ENCODE data around the gene TMEM250. TPM values are rescaled to one million over a fixed set of nuclear protein-coding genes. Genes with fewer than 3 reads are reported as not detected.
A peak's percentile ranks its signal among the peaks of the same experiment; 100 is the strongest.

The TMEM250 gene
- total RNA-seq, 1 donor from 2014 or later: 37.5 TPM

DNA sequence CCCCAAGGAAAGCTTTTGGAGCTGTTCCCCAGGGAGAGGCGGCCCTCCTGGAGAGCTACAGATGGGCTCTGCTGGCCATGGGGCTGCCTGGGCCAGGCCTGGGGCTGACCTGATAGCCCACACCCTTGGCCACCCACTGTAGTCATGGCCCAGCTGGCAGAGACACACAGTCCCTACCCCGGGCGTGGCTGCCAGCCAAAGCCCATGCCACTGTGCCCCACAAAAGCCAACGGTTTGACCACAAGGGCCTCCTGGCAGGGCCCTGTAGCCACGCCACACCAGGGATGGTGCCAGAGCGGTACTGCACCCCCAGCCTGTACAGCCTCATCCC lies 38.8 kb downstream of the TMEM250 start:
- TF ChIP-seq, protein P1, sequence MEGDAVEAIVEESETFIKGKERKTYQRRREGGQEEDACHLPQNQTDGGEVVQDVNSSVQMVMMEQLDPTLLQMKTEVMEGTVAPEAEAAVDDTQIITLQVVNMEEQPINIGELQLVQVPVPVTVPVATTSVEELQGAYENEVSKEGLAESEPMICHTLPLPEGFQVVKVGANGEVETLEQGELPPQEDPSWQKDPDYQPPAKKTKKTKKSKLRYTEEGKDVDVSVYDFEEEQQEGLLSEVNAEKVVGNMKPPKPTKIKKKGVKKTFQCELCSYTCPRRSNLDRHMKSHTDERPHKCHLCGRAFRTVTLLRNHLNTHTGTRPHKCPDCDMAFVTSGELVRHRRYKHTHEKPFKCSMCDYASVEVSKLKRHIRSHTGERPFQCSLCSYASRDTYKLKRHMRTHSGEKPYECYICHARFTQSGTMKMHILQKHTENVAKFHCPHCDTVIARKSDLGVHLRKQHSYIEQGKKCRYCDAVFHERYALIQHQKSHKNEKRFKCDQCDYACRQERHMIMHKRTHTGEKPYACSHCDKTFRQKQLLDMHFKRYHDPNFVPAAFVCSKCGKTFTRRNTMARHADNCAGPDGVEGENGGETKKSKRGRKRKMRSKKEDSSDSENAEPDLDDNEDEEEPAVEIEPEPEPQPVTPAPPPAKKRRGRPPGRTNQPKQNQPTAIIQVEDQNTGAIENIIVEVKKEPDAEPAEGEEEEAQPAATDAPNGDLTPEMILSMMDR (conservative IDR thresholded peaks at IDR 0.05; ENCODE audit: low read depth, low read length): no peak
- no peak for DNase-seq (ENCODE audit: low read depth)
- no peak overlapping the region for H3K4me3 ChIP-seq (ENCODE audit: low read depth, low read length)

DNA sequence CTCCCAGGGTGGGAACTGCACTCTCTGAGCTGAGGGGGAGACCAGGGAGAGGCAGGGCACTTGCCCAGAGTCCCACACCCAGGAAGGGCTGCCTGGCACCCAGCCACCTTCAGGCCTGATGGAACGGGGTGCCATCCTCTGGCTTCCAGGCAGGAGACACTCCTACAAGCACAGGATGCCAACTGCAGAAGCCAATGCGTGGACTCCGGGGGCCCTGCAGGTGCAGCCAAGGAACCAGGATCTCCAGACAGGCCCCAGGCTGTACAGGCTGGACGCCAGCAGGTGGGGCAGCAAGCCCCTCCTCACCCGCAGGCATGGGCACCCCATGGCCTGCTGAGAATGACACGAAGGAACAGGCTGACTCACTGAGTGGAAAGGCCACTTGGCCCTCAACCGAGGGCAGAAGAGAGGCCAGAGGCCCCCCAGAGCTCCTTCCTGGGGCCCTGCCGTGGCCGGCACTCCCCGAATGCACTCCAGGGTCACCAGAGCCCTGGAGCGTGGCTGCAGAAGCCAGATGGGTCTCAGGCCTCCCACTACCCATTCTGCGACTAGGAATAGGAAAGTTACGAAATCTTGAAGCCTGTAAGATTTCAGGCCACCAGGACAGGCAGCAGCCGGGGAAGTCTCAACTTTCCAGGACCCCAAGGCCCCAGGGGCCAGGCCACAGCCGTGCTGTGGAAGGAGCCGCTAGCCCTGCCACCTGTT lies 39.3 kb downstream of the TMEM250 start:
- TF ChIP-seq, protein P1 (conservative IDR thresholded peaks at IDR 0.05; ENCODE audit: low read depth, low read length): peak; percentile 16
- DNase-seq (ENCODE audit: low read depth): no peak

DNA sequence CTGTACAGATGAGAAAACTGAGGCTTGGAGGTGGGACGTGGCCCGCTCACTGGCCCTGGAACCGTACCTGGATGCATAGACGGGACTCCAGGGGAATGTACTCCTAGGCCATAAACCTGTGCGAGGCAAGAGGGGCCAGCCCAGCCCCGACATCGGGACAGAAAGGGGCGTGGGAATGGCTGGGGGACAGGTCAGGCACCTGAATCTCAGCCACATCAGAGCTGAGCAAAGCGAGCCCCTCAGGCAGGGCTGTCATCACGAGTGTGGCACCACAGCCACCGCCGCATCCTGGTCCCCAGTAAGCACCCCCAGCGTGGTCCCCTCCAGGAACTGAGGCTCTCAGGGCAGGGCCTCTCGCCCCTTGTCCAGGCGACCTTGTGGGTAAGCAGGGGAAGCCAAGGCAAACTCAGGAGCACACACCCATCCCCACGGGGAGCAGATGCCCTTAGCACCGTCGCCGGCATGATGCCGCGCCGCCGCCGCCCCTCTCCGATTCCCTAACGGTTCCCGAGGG lies 40.1 kb downstream of the TMEM250 start:
- no peak for DNase-seq (ENCODE audit: low read depth)
- TF ChIP-seq, protein P1 (conservative IDR thresholded peaks at IDR 0.05; ENCODE audit: low read depth, low read length): no peak
- no peak overlapping the region for H3K4me3 ChIP-seq (ENCODE audit: low read depth, low read length)

More for the DNA sequence above, 39.3 kb downstream of the TMEM250 start:
- H3K4me3 ChIP-seq (ENCODE audit: low read depth, low read length): no peak overlapping the region

DNA sequence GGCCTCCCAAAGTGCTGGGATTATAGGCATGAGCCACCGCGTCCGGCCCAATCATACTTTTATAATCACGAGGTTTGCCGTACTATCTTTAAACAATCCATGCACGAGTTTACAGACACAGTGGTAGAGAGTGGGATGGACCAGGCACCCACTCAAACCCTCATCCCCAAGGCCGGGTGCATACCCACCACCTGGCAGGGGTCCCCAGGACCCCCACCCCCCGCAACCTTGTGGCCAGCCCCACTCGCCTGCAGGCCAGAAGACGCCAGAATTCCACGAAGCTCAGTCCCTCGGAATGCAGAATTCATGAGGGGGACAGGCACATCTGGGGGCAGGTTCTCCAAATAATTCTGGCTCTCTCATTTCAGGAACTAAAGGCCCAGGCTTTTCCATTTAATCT lies 40.7 kb downstream of the TMEM250 start:
- no peak overlapping the region for H3K4me3 ChIP-seq (ENCODE audit: low read depth, low read length)
- no peak for DNase-seq (ENCODE audit: low read depth)
- TF ChIP-seq, protein P1 (conservative IDR thresholded peaks at IDR 0.05; ENCODE audit: low read depth, low read length): no peak

DNA sequence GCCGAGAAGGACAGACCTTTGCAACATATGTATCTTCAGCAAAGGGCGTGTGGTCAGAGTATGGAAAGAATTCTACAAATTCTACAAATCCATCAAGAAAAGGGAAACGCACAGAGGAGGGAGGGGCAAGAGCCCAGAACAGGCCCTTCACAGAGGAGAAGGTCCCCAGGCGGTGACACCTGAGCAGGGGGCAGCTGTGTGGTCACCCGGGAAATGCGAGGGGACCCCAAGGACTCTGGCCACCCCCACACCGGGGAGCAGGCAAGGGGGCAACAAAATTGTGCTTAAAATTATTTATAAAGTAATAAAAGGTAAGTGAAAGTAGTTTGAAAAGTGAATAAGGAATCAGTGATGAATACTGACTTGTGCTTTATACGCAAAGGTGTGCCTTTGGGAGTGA lies 41.2 kb downstream of the TMEM250 start:
- TF ChIP-seq, protein P1 (conservative IDR thresholded peaks at IDR 0.05; ENCODE audit: low read depth, low read length): no peak
- DNase-seq (ENCODE audit: low read depth): no peak
- H3K4me3 ChIP-seq (ENCODE audit: low read depth, low read length): no peak overlapping the region

DNA sequence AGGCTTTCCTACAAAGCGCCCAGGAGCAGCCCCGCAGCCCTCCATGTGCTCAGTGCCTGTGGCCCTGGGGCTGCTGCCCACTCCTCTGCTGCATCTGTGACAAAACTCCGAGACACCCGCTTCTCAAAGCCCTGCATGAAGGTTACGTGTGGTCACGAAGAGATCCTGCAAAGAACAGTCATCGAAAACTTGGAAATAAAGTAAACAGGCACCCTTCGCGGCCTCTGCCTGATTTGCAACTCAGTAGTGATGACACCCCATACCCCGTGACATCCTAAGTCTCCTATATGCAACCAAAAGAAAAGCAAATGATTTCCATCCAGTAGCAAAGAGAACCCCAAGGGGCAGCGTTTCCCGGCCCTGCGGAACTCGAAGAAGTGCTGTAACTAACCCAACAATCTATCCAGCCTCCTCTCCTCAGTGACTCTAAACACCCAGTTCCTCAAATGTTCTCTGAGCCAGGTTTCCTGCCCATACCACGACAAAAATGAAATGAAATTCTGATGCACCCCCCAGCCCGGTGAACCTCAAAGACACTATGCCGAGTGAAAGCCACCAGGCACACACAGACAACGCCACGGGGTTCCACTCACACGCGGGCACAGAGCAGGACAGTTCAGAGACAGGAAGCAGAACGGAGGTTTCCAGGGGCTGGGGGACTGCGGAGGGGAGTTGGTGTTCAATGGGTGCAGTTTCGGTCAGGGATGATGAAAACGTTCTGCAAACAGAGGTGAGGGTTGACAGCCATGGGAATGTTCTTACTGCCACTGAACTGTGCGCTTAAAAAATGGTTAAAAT lies 42.6 kb downstream of the TMEM250 start:
- no peak overlapping the region for H3K4me3 ChIP-seq (ENCODE audit: low read depth, low read length)
- no peak for DNase-seq (ENCODE audit: low read depth)
- TF ChIP-seq, protein P1 (conservative IDR thresholded peaks at IDR 0.05; ENCODE audit: low read depth, low read length): no peak

Data from epithelial cell of proximal tubule (primary cell).